ENCODE measurements around the gene PTN. TPM values are rescaled to one million over a fixed set of nuclear protein-coding genes. Genes with fewer than 3 reads are reported as not detected.

The PTN gene
- polyA plus RNA-seq, 3 donors = not detected

DNA sequence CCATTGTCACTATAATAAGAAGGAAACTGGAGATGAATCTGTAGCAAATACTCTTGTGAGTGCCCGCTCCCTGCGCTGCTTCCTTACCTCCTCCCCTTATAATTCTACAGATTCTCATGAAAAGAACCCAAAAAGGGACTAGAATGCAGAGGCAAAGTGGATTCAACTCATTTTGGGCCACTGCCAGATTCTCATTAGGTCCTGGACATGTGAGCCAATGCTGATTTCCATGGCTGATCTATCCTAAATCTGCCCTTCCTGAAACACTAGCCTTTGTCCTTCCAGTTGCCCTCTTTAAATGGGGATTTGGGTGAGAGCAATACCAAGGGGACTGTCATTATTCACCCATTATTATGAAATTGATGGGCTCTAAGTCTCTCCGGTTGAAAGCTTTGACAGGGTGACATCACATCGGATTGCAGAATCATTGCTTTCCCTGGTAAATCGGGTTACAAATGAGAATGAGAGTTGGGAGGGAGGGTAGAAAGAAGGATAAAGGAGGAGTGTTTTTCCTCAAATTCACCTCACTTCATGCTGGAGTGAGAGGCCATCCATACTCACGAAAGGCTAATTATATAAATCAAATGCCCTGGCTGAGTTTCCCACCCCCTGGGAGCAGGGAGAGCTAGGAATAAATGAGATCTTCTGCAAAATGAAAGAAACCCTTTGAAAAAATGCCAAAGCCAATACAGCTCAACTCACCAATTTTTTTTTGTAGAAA, 37.5 kb downstream of the PTN start:
- Histone ChIP-seq H3K36me3 (replicated peaks in 1 of 2; ENCODE audit: control insufficient read depth in 1 of 2, insufficient read depth in 2 of 2, low read length in 2 of 2) (no peaks in the 10 kb centered on the region), H4K20me1 (ENCODE audit: insufficient read depth, low read length) (no peaks in the 10 kb centered on the region), H3K4me2 (replicated peaks; ENCODE audit: extremely low read depth, low read length, poor library complexity, severe bottlenecking) (no peak overlapping the region), H3K79me2 (ENCODE audit: insufficient read depth, low read length) (no peaks in the 10 kb centered on the region), H3K27me3 (ENCODE audit: control insufficient read depth in 2 of 2, insufficient read depth in 2 of 2, low read length in 2 of 2) (no peaks in the 10 kb centered on the region), H2AFZ (ENCODE audit: insufficient read depth, low read depth, low read length, poor library complexity, severe bottlenecking) (no peak overlapping the region), H3K27ac (ENCODE audit: low read depth in 1 of 2, low read length in 2 of 2) (no peak overlapping the region), H3K9me3 (replicated peaks in 1 of 2; ENCODE audit: control insufficient read depth in 1 of 2, insufficient read depth in 1 of 2, low read length in 2 of 2) (peaks cover 0 to 3% of the 10 kb centered on the region in 2 donors), H3K4me1 (ENCODE audit: control insufficient read depth in 1 of 2, insufficient read depth in 2 of 2, low read length in 2 of 2) (no peaks in the 10 kb centered on the region), H3K4me3 (replicated peaks in 1 of 3; ENCODE audit: low read depth in 2 of 3, low read length in 3 of 3) (no peak overlapping the region), H3K9ac (ENCODE audit: insufficient read depth, low read length, poor library complexity, severe bottlenecking) (no peak overlapping the region)
- no CpG with 5 or more reads among the region's 6 CpGs for WGBS (ENCODE audit: insufficient coverage)
- no peak overlapping the region for H3K4me3 Mint-ChIP-seq
- H3K27ac Mint-ChIP-seq = no peak overlapping the region
- intact Hi-C loops (cut with micrococcal nuclease) = no loop called here
- peaks cover 0 to 2% (median 0%) of the 10 kb centered on the region in 3 donors for H3K27me3 Mint-ChIP-seq (ENCODE audit: low read depth in 3 of 3)
- no peak for DNase-seq
- H3K4me1 Mint-ChIP-seq = no peaks in the 10 kb centered on the region
- no peak for TF ChIP-seq CTCF (IDR thresholded peaks at IDR 0.05)
- H3K9me3 Mint-ChIP-seq = peaks cover 0 to 4% (median 0%) of the 10 kb centered on the region in 7 donors
- H3K36me3 Mint-ChIP-seq = no peaks in the 10 kb centered on the region

DNA sequence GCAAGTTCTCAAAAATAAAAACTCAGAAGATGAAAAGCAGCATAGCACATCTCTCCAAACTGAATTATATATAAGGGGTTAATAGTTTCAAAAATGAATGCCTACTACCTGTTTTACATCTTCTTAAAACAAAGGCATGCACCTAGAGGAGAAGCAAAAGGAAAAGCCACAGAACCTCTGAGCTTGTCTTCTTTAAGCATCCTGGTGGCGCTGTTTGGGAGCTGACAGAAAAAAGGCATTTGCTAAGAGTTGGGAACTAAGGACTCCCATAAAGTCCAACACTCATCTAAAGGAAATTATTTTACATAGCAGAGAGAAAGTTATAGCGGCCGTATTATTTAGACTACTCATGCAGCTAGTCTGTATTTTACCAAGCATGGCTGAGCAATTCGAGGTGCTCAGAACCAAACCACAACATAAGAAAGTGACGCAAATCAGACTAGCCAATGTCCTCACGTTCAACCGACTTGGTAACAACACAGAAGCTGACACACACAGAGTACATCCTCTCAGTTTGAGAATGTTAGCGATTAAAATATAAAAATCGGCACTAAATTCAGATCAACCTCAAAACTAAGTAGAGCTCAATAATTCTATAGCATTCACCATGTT, 38.8 kb downstream of the PTN start:
- WGBS (ENCODE audit: insufficient coverage) = 97% methylated on average over 5 of the region's 9 CpGs
- Histone ChIP-seq H3K4me1 (ENCODE audit: control insufficient read depth in 1 of 2, insufficient read depth in 2 of 2, low read length in 2 of 2) (no peaks in the 10 kb centered on the region), H2AFZ (ENCODE audit: insufficient read depth, low read depth, low read length, poor library complexity, severe bottlenecking) (no peak overlapping the region), H3K27me3 (ENCODE audit: control insufficient read depth in 2 of 2, insufficient read depth in 2 of 2, low read length in 2 of 2) (no peaks in the 10 kb centered on the region), H4K20me1 (ENCODE audit: insufficient read depth, low read length) (no peaks in the 10 kb centered on the region), H3K36me3 (replicated peaks in 1 of 2; ENCODE audit: control insufficient read depth in 1 of 2, insufficient read depth in 2 of 2, low read length in 2 of 2) (no peaks in the 10 kb centered on the region), H3K9ac (ENCODE audit: insufficient read depth, low read length, poor library complexity, severe bottlenecking) (no peak overlapping the region), H3K9me3 (replicated peaks in 1 of 2; ENCODE audit: control insufficient read depth in 1 of 2, insufficient read depth in 1 of 2, low read length in 2 of 2) (no peaks in the 10 kb centered on the region), H3K4me2 (replicated peaks; ENCODE audit: extremely low read depth, low read length, poor library complexity, severe bottlenecking) (no peak overlapping the region), H3K79me2 (ENCODE audit: insufficient read depth, low read length) (no peaks in the 10 kb centered on the region), H3K4me3 (replicated peaks in 1 of 3; ENCODE audit: low read depth in 2 of 3, low read length in 3 of 3) (no peak overlapping the region), H3K27ac (ENCODE audit: low read depth in 1 of 2, low read length in 2 of 2) (no peak overlapping the region)
- Mint-ChIP-seq H3K27me3 (ENCODE audit: low read depth in 3 of 3) (peaks cover 0 to 2% (median 0%) of the 10 kb centered on the region in 3 donors), H3K4me3 (no peak overlapping the region), H3K27ac (no peak overlapping the region), H3K9me3 (peaks cover 0 to 3% (median 0%) of the 10 kb centered on the region in 7 donors), H3K36me3 (no peaks in the 10 kb centered on the region), H3K4me1 (no peaks in the 10 kb centered on the region)
- no peak for DNase-seq
- intact Hi-C loops (cut with micrococcal nuclease) = no loop called here
- TF ChIP-seq CTCF (IDR thresholded peaks at IDR 0.05) = no peak

All from CD14-positive monocyte (primary cell).